Gastroesophageal sphincter (tissue), 3 donors: ENCODE results near the gene VEPH1.

Experiments
- CTCF ChIP-seq, 4 experiments: fragments of 200-600 bp in 2 of 4; fragments of 450-650 bp in 2 of 4; sonication (generic) in 1 of 4; IDR thresholded peaks; one replicate each; pipeline ENCODE4 v1.5.1; 2017 to 2019; ENCODE audit warnings: antibody characterized with exemption in 4 of 4, mild to moderate bottlenecking in 2 of 4, moderate library complexity in 2 of 4
- EP300 ChIP-seq: sonication (generic); formaldehyde crosslinking; IDR thresholded peaks from one replicate; pipeline ENCODE4 v1.6.1; 2017; ENCODE audit warnings: antibody characterized with exemption, mild to moderate bottlenecking
- POLR2A ChIP-seq, 2 donors: fragments of 450-650 bp; IDR thresholded peaks; one replicate each; pipeline ENCODE4 v1.6.1; 2017; ENCODE audit warnings: antibody characterized with exemption in 2 of 2, mild to moderate bottlenecking in 2 of 2, moderate library complexity in 1 of 2

- TF ChIP-seq CTCF (IDR thresholded peaks at IDR 0.05) (no peak), POLR2A (IDR thresholded peaks at IDR 0.05) (no peak), EP300 (no peak)
Measured at GRCh38 chr3:157442729-157443128, 60.5 kb downstream of the VEPH1 start.
